GM23248 (cell line): ENCODE measurements around the gene HUS1B. TPM values are rescaled to one million over a fixed set of nuclear protein-coding genes. Genes with fewer than 3 reads are reported as not detected.
"Not testable (repeated sequence)": the region's sequence is repeated elsewhere in the genome, so short reads cannot be mapped to it uniquely, and the experiment has no call there.

ENCODE experiments used
- DNase-seq: peaks from one replicate; pipeline ENCODE4 v3.0.0-alpha.2; 2015
- H2AFZ ChIP-seq: fragments of 200-600 bp; sonication (generic); 2 replicates; pipeline ENCODE4 v1.6.1; 2016; ENCODE audit warnings: antibody characterized with exemption
- H3F3A ChIP-seq: fragments of 200-600 bp; sonication (generic); 2 replicates; pipeline ENCODE4 v1.6.1; 2016; ENCODE audit warnings: mild to moderate bottlenecking, antibody characterized with exemption, mixed run types; ENCODE audit not compliant: insufficient read depth
- H3K27ac ChIP-seq: fragments of 200-600 bp; sonication (generic); 2 replicates; pipeline ENCODE4 v1.5.1; 2016; ENCODE audit warnings: mild to moderate bottlenecking
- H3K27me3 ChIP-seq: fragments of 200-600 bp; sonication (generic); replicated peaks from 2 replicates; pipeline ENCODE4 v1.6.1; 2016; ENCODE audit warnings: mild to moderate bottlenecking; ENCODE audit not compliant: insufficient read depth
- H3K36me3 ChIP-seq: fragments of 200-600 bp; sonication (generic); 2 replicates; pipeline ENCODE4 v1.6.1; 2016; ENCODE audit warnings: low read depth, mild to moderate bottlenecking
- H3K4me1 ChIP-seq: fragments of 200-600 bp; sonication (generic); 2 replicates; pipeline ENCODE4 v1.6.1; 2016; ENCODE audit warnings: mild to moderate bottlenecking; ENCODE audit not compliant: insufficient read depth
- H3K4me2 ChIP-seq: fragments of 200-600 bp; sonication (generic); one replicate; pipeline ENCODE4 v1.6.1; 2016; ENCODE audit warnings: mild to moderate bottlenecking; ENCODE audit not compliant: unreplicated experiment
- H3K4me3 ChIP-seq: fragments of 200-600 bp; sonication (generic); 2 replicates; pipeline ENCODE4 v1.5.1; 2016; ENCODE audit warnings: mild to moderate bottlenecking
- H3K79me2 ChIP-seq: fragments of 200-600 bp; sonication (generic); 2 replicates; pipeline ENCODE4 v1.6.1; 2016; ENCODE audit warnings: mild to moderate bottlenecking; ENCODE audit not compliant: insufficient read depth
- H3K9ac ChIP-seq: fragments of 200-600 bp; sonication (generic); 2 replicates; pipeline ENCODE4 v1.6.1; 2016; ENCODE audit warnings: mild to moderate bottlenecking
- H3K9me2 ChIP-seq: fragments of 200-600 bp; sonication (generic); 2 replicates; pipeline ENCODE4 v1.6.1; 2016; ENCODE audit warnings: mixed run types, mild to moderate bottlenecking, moderate library complexity; ENCODE audit not compliant: insufficient read depth
- H3K9me3 ChIP-seq: fragments of 200-600 bp; sonication (generic); one replicate; pipeline ENCODE4 v1.6.1; 2017; ENCODE audit warnings: low read depth
- H4K20me1 ChIP-seq: fragments of 200-600 bp; sonication (generic); 2 replicates; pipeline ENCODE4 v1.6.0; 2016; ENCODE audit not compliant: insufficient read depth
- EZH2 ChIP-seq: fragments of 200-600 bp; sonication (generic); IDR thresholded peaks from 2 replicates; pipeline ENCODE4 v1.6.1; 2018; ENCODE audit warnings: antibody characterized with exemption, mild to moderate bottlenecking; ENCODE audit not compliant: insufficient read depth, poor library complexity, severe bottlenecking
- EZH2phosphoT487 ChIP-seq: fragments of 200-600 bp; sonication (generic); IDR thresholded peaks from 2 replicates; pipeline ENCODE4 v1.6.1; 2018; ENCODE audit warnings: antibody characterized with exemption, moderate library complexity, mild to moderate bottlenecking, low read depth; ENCODE audit not compliant: insufficient read depth
- WGBS, 2 experiments: methylation state at CpG; one replicate each; pipeline ENCODE4 v1.1.6; 2015 to 2017; ENCODE audit warnings: low lambda C conversion rate in 2 of 2, low coverage in 1 of 2; ENCODE audit errors: missing lambda C conversion rate in 2 of 2; 5-methylcytosine and 5-hydroxymethylcytosine counted together
- in situ Hi-C: fragments of 300-500 bp; cut with MboI; formaldehyde crosslinking; loops from 2 replicates; pipeline ENCODE4 v1.15.0; 2020
- polyA plus RNA-seq: library from polyadenylated mRNA; unstranded; fragments of >200 nt; fragmentation: Nextera tagmentation; extraction: Ambion mirVana; gene quantifications from 2 replicates; pipeline ENCODE4 v1.2.1, GENCODE V29; 2016
- total RNA-seq: library from RNA; depleted of rRNA; stranded (reverse); fragments of >200 nt; shearing (Covaris generic); gene quantifications from 2 replicates; pipeline ENCODE4 v1.2.3, GENCODE V29; 2014

Gene HUS1B
- total and polyA plus RNA-seq, 2 experiments from 2014 or later: 0.32 TPM; not detected in 1

DNA sequence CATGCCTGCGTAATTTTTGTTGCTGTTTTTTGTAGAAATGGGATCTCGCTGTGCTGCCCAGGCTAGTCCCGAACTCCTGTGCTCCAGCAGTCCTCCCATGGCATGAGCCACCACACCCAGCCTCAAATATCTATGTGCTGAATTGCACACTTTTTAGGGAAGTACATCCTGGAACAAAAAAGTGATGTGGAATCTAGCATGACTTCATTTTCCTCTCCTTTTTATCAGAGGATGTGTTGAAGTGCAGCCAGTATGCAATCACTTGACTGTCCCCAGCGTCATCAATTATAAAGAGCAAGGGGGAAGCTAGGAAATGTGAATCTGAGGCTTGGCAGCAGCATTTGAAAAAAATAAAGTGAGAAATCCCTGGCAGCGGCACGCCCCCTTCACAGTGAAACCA is 42.4 kb upstream of the HUS1B start:
- Histone ChIP-seq H3K79me2 (no peaks in the 10 kb centered on the region), H3K4me3 (no peak overlapping the region), H2AFZ (no peak overlapping the region), H3K9ac (no peak overlapping the region), H3K4me1 (no peaks in the 10 kb centered on the region), H3K36me3 (no peaks in the 10 kb centered on the region), H3F3A (no peaks in the 10 kb centered on the region), H3K27me3 (no peaks in the 10 kb centered on the region), H3K9me2 (no peaks in the 10 kb centered on the region), H3K27ac (no peak overlapping the region), H3K4me2 (no peak overlapping the region), H4K20me1 (no peaks in the 10 kb centered on the region), H3K9me3 (no peaks in the 10 kb centered on the region)
- in situ Hi-C loops: no loop called here
- no peak for DNase-seq
- 89 to 93% methylated on average over 6 of the region's 6 CpGs for whole genome bisulfite sequencing, 2 experiments
- TF ChIP-seq EZH2: no peak
- TF ChIP-seq EZH2phosphoT487: no peak

DNA sequence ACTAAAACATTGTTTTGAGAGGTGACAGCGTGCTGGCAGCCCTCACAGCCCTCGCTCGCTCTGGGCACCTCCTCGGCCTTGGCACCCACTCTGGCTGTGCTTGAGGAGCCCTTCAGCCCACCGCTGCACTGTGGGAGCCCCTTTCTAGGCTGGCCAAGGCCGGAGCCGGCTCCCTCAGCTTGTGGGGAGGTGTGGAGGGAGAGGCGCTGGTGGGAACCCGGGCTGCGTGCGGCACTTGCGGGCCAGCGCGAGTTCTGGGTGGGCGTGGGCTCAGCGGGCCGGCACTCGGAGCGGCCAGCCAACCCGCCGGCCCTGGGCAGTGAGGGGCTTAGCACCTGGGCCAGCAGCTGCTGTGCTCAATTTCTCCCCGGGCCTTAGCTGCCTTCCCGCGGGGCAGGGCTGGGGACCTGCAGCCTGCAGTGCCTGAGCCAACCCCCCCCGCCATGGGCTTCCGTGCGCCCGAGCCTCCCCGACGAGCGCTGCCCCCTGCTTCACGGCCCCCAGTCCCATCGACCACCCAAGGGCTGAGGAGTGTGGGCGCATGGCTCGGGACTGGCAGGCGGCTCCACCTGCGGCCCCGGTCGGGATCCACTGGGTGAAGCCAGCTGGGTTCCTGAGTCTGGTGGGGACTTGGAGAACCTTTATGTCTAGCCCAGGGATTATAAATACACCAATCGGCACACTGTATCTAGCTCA is 37.7 kb upstream of the HUS1B start:
- H4K20me1 ChIP-seq, H3K27ac ChIP-seq, H2AFZ ChIP-seq, H3K9ac ChIP-seq, H3K27me3 ChIP-seq, H3K9me2 ChIP-seq, H3K4me3 ChIP-seq, in situ Hi-C loops, DNase-seq, H3K9me3 ChIP-seq, H3F3A ChIP-seq, H3K36me3 ChIP-seq, H3K4me2 ChIP-seq, H3K4me1 ChIP-seq: not testable (repeated sequence)
- H3K79me2 ChIP-seq: peaks cover 29% of the 10 kb centered on the region
- WGBS, 2 experiments: 95% methylated on average over 24 to 35 of the region's 40 CpGs

DNA sequence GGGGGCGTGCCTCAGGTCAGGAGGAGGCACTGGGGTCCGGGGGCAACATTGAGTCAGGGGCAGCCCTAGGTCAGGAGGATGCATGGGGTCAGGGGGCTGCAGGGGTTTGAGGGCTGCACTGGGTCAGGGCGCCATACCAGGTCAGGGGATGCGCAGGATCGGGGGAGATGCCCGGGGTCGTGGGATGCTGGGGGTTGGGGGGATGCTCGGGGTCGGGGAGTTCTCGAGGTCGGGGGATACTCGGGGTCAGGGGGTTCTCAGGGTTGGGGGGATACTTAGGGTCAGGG is 36.8 kb upstream of the HUS1B start:
- in situ Hi-C loops: no loop called here

DNA sequence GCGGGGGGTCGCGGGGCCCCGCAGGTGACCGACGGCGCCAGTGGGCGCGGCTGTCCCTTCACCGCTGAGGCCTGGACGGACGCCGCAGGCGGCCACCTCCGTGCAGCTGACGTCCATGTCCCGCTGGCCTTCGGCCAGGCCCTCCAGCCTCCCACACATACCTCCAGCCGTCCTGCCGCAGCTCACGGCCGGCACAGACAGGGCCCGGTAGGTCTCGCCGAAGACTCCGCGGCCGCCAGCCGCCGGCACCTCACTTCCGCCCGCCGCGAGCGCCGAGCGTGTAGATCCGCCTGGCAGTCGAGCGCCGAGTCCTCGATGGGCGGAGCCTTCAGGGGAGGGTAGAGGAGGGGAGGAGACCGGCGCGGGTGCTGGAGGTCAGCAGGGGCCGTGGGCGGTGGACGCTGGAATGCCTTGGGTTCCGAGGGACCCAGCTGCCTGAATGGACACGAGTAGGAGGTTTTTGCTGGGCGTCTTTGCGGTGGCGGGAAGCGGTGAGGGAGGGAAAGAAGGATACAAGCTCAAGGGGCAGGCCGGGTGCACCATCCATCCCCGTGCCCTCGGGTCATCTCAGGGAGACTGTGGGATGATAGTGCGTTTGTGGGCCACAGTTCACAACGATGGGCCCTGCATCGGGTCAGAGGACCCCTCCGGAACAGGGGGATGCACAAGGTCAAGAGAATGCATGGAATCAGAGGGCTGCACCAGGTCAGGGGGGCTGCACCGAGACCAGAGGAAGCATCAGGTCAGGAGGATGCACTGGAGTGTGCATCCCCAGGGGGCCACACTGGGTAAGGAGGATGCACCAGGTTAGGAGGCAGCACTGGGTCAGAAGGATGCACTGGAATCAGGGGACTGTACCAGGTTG is 36.2 kb upstream of the HUS1B start, which contains the start of gene EXOC2:
TSS of gene EXOC2 (minus strand) at position 282 of the 865 bp plus-strand sequence. CDS start 55,321 bp downstream, outside the sequence.
- no peak for TF ChIP-seq EZH2phosphoT487
- TF ChIP-seq EZH2: no peak
- Histone ChIP-seq H3K4me1 (peaks cover 9% of the 10 kb centered on the region), H3F3A (no peaks in the 10 kb centered on the region), H3K4me2 (peak within 1 kb of the TSS; percentile 54), H3K4me3 (peak within 1 kb of the TSS; percentile 91), H4K20me1 (peaks cover 6% of the 10 kb centered on the region; the same call in 1 of the 2 replicates), H2AFZ (peak within 1 kb of the TSS; percentile 97), H3K36me3 (no peaks in the 10 kb centered on the region), H3K9me3 (no peaks in the 10 kb centered on the region), H3K27ac (peak within 1 kb of the TSS; percentile 39), H3K79me2 (peaks cover 41% of the 10 kb centered on the region), H3K9me2 (no peaks in the 10 kb centered on the region), H3K27me3 (no peaks in the 10 kb centered on the region), H3K9ac (peak within 1 kb of the TSS; percentile 78)
- peak; percentile 94 for DNase-seq
- 2 to 3% methylated on average over 44 to 57 of the region's 63 CpGs for WGBS, 2 experiments
- in situ Hi-C loops: no loop called here

More for the DNA sequence above, 36.8 kb upstream of the HUS1B start:
- Histone ChIP-seq H2AFZ (peak overlapping the region; percentile 97; the same call in 1 of the 2 replicates), H3K9me2 (no peaks in the 10 kb centered on the region), H3K4me2 (peak overlapping the region; percentile 54), H3K27me3 (no peaks in the 10 kb centered on the region), H4K20me1 (peaks cover 6% of the 10 kb centered on the region; the same call in 1 of the 2 replicates), H3K79me2 (peaks cover 38% of the 10 kb centered on the region), H3F3A (no peaks in the 10 kb centered on the region), H3K4me1 (peaks cover 9% of the 10 kb centered on the region), H3K4me3 (peak overlapping the region; percentile 91), H3K27ac (no peak overlapping the region), H3K9ac (peak overlapping the region; percentile 78), H3K9me3 (no peaks in the 10 kb centered on the region), H3K36me3 (no peaks in the 10 kb centered on the region)
- 84 to 89% methylated on average over 1 to 12 of the region's 12 CpGs for WGBS, 2 experiments
- no peak for DNase-seq
- TF ChIP-seq EZH2phosphoT487: no peak
- no peak for TF ChIP-seq EZH2
